ENCODE results near the gene PRM2.

PRM2 gene

DNA sequence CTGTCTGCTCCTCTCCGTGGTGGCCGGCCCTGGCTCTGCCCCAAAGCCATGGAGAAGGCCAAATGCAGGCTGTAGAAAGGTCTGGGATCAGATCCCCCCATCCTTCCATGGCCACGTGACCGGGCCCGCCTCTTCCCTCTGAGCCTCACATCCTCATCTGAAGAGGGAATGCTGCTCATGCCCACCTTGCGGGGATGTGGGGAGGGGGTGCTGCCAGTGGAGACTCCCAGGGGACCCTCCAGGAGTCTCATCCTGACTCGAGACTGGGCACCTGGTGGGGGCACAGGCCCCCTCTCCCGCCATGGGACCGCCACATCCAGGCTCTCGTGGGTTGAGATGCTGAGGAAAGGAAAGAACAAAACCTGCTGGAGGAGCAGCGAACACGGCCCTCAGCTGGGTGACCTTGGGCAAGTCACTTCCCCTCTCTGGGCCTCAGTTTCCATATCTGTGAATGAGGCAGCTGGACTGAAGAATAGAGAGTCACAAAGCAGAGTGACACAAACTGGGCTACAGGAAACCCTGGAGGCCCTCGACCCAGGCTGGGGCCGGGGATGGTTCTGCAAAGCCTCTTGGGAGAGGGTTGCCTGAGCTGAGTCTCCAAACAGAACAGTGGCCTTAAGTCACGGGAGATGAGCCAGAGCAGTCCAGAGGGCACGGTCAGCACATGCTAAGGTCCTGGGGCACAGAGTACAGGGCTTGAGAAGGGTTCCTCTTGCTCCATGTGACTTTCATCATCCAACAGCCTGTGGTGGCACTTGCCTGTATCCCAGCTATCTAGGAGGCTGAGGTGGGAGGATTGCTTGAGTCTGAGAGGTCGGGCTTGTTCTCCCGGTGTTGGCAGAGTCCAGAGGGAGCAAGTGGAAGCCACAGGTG lies 50.4 kb downstream of the PRM2 start:
- no peak for DNase-seq (ENCODE audit: low read depth)
